Neuronal stem cell (in vitro differentiated cells): ENCODE results near the gene SPPL2B.
A peak's percentile ranks its signal among the peaks of the same experiment; 100 is the strongest.

ENCODE experiments used
- DNase-seq: peaks from one replicate; pipeline ENCODE4 v3.0.0-alpha.2; 2013; ENCODE audit warnings: low spot score
- H2AFZ ChIP-seq: one replicate; pipeline ENCODE4 v1.6.1; 2013; ENCODE audit warnings: mild to moderate bottlenecking, low read length, inconsistent platforms
- H2AK5ac ChIP-seq: 2 replicates; pipeline ENCODE4 v1.6.1; 2013; ENCODE audit warnings: low read depth, mild to moderate bottlenecking, inconsistent platforms, low read length, moderate library complexity, mixed read lengths
- H2BK120ac ChIP-seq: 2 replicates; pipeline ENCODE4 v1.6.1; 2013; ENCODE audit warnings: low read depth, mild to moderate bottlenecking, inconsistent platforms, low read length, moderate library complexity, mixed read lengths
- H2BK12ac ChIP-seq: one replicate; pipeline ENCODE4 v1.6.1; 2013; ENCODE audit warnings: low read length, inconsistent platforms
- H2BK15ac ChIP-seq: 2 replicates; pipeline ENCODE4 v1.6.1; 2013; ENCODE audit warnings: mild to moderate bottlenecking, low read length, inconsistent platforms, mixed read lengths
- H2BK5ac ChIP-seq: one replicate; pipeline ENCODE4 v1.6.1; 2013; ENCODE audit warnings: inconsistent platforms, mild to moderate bottlenecking, low read length, moderate library complexity
- H3K14ac ChIP-seq: one replicate; pipeline ENCODE4 v1.6.1; 2013; ENCODE audit warnings: low read length, inconsistent platforms
- H3K18ac ChIP-seq: 2 replicates; pipeline ENCODE4 v1.6.1; 2013; ENCODE audit warnings: low read length, inconsistent platforms
- H3K23ac ChIP-seq: 2 replicates; pipeline ENCODE4 v1.6.1; 2013; ENCODE audit warnings: low read depth, mild to moderate bottlenecking, mixed read lengths, low read length, inconsistent platforms; ENCODE audit not compliant: poor library complexity
- H3K27ac ChIP-seq: replicated peaks from 3 replicates; pipeline ENCODE4 v1.5.1; 2013; ENCODE audit warnings: low read length, inconsistent platforms
- H3K27me3 ChIP-seq, 3 experiments: 2 replicates each; pipeline ENCODE4 v1.6.1; 2013; ENCODE audit warnings: low read length in 3 of 3, mild to moderate bottlenecking in 2 of 3, inconsistent platforms in 1 of 3, low read depth in 1 of 3, mixed read lengths in 1 of 3, moderate library complexity in 1 of 3; ENCODE audit not compliant: control insufficient read depth in 3 of 3, insufficient read depth in 3 of 3
- H3K36me3 ChIP-seq, 2 donors: replicated peaks in 1 of 2; 2 replicates each; pipeline ENCODE4 v1.6.1; 2013; ENCODE audit warnings: low read length in 2 of 2; ENCODE audit not compliant: control insufficient read depth in 2 of 2, insufficient read depth in 2 of 2
- H3K4ac ChIP-seq: 2 replicates; pipeline ENCODE4 v1.6.1; 2013; ENCODE audit warnings: inconsistent platforms, mild to moderate bottlenecking, low read length, moderate library complexity
- H3K4me1 ChIP-seq, 2 donors: 1 replicate in 1 of 2; 2 replicates in 1 of 2; pipeline ENCODE4 v1.6.1; 2013; ENCODE audit warnings: low read length in 2 of 2, low read depth in 1 of 2; ENCODE audit not compliant: control insufficient read depth in 2 of 2, insufficient read depth in 1 of 2
- H3K4me2 ChIP-seq: one replicate; pipeline ENCODE4 v1.6.1; 2013; ENCODE audit warnings: mild to moderate bottlenecking, low read length, inconsistent platforms; ENCODE audit not compliant: insufficient read depth, poor library complexity, severe bottlenecking
- H3K4me3 ChIP-seq, 2 donors: 2 replicates each; pipeline ENCODE4 v1.5.1; 2013; ENCODE audit warnings: low read length in 2 of 2, mild to moderate bottlenecking in 2 of 2, inconsistent platforms in 1 of 2, moderate library complexity in 1 of 2
- H3K79me1 ChIP-seq: one replicate; pipeline ENCODE4 v1.6.1; 2013; ENCODE audit warnings: low read depth, mild to moderate bottlenecking, inconsistent platforms, low read length, moderate library complexity
- H3K9ac ChIP-seq: one replicate; pipeline ENCODE4 v1.6.1; 2013; ENCODE audit warnings: mild to moderate bottlenecking, low read depth, low read length, inconsistent platforms; ENCODE audit not compliant: poor library complexity
- H3K9me3 ChIP-seq, 2 donors: replicated peaks in 1 of 2; 2 replicates each; pipeline versions ENCODE3 to v1.6.1; 2013; ENCODE audit warnings: low read length in 2 of 2, mild to moderate bottlenecking in 2 of 2, inconsistent platforms in 1 of 2, low read depth in 1 of 2, mixed read lengths in 1 of 2, moderate library complexity in 1 of 2; ENCODE audit not compliant: control insufficient read depth in 2 of 2, insufficient read depth in 1 of 2
- H4K8ac ChIP-seq: one replicate; pipeline ENCODE4 v1.6.1; 2013; ENCODE audit warnings: low read depth, mild to moderate bottlenecking, inconsistent platforms, low read length, moderate library complexity
- H4K91ac ChIP-seq: one replicate; pipeline ENCODE4 v1.6.1; 2013; ENCODE audit warnings: low read length, low read depth, mild to moderate bottlenecking, inconsistent platforms; ENCODE audit not compliant: poor library complexity
- WGBS, 2 donors: extraction: QIAGEN DNeasy Blood & Tissue Kit; methylation state at CpG; one replicate each; pipeline ENCODE4 v1.1.7; 2013; ENCODE audit warnings: missing lambda C conversion rate in 2 of 2, mixed read lengths in 1 of 2; ENCODE audit not compliant: insufficient read length in 2 of 2, insufficient replicate concordance in 1 of 2; ENCODE audit errors: extremely low coverage in 2 of 2; 5-methylcytosine and 5-hydroxymethylcytosine counted together

SPPL2B gene

GRCh38 chr19:2286402-2287140 is 41.9 kb upstream of the SPPL2B start:
- Histone ChIP-seq H3K14ac (peak overlapping the region; percentile 56), H3K23ac (no peak overlapping the region), H3K9me3 (peaks cover 0 to 2% of the 10 kb centered on the region in 2 donors), H3K9ac (no peak overlapping the region), H3K4me2 (no peak overlapping the region), H3K27ac (no peak overlapping the region), H3K36me3 (no peaks in the 10 kb centered on the region), H3K4me1 (peaks cover 8 to 17% of the 10 kb centered on the region in 2 donors), H2BK5ac (no peak overlapping the region), H2AFZ (no peak overlapping the region), H3K4me3 (no peak overlapping the region), H3K79me1 (peaks cover 3% of the 10 kb centered on the region), H2BK120ac (no peak overlapping the region), H2AK5ac (peak overlapping the region; percentile 63), H2BK15ac (no peak overlapping the region), H3K4ac (no peak overlapping the region), H4K8ac (no peak overlapping the region), H3K18ac (no peak overlapping the region), H3K27me3 (peaks cover 32 to 69% (median 35%) of the 10 kb centered on the region in 3 experiments), H2BK12ac (peak overlapping the region; percentile 41), H4K91ac (no peak overlapping the region)
- WGBS, 2 donors = no CpG with 5 or more reads among the region's 20 CpGs
- DNase-seq = no peak

- H3K14ac ChIP-seq = peak overlapping the region; percentile 82
- peaks cover 3% of the 10 kb centered on the region for H3K79me1 ChIP-seq
- no peak overlapping the region for H2BK12ac ChIP-seq
- no peak overlapping the region for H3K9ac ChIP-seq
- no peak overlapping the region for H2AFZ ChIP-seq
- H3K23ac ChIP-seq = peak overlapping the region; percentile 93
- H3K18ac ChIP-seq = peak overlapping the region; percentile 48
- peaks cover 0 to 14% of the 10 kb centered on the region in 2 donors for H3K4me1 ChIP-seq
- no peak overlapping the region for H3K4me3 ChIP-seq
- peaks cover 0 to 3% of the 10 kb centered on the region in 2 donors for H3K9me3 ChIP-seq
- H3K4me2 ChIP-seq = no peak overlapping the region
- H3K27ac ChIP-seq = no peak overlapping the region
- H3K4ac ChIP-seq = no peak overlapping the region
- H4K8ac ChIP-seq = no peak overlapping the region
- H4K91ac ChIP-seq = no peak overlapping the region
- H2BK5ac ChIP-seq = no peak overlapping the region
- H3K27me3 ChIP-seq = peaks cover 32 to 67% (median 38%) of the 10 kb centered on the region in 3 experiments
- no peak overlapping the region for H2BK15ac ChIP-seq
- no peak for DNase-seq
- peak overlapping the region; percentile 68 for H2AK5ac ChIP-seq
- no CpG with 5 or more reads among the region's 13 CpGs for WGBS, 2 donors
- H3K36me3 ChIP-seq = no peaks in the 10 kb centered on the region
- H2BK120ac ChIP-seq = no peak overlapping the region
Observed at GRCh38 chr19:2287585-2288337, 40.7 kb upstream of the SPPL2B start.

DNA sequence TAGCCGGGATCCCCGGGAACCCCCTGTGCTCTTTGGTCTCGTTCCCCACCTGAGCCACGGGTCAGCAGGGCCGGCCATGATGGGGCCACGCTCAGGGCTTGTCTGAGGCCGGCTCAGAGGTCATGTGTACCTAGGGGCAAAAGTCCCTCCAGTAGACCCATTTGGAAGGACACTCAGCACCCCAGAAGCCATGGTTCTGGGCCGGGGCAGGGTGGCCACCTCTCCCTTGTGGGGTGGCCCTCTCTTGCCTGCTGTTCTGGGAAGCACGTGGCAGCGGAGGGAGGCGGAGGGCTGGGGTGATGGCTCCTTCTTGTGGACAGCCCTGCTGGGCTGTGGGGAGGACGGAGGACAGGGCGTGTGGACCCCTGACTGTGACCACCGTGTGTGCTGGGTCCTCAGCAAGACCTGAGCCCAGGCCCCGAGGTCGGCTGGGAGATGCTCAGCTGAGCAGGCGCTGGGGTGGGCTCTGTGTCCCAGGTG is 40.1 kb upstream of the SPPL2B start:
- no peak for DNase-seq
- H3K4me1 ChIP-seq = peaks cover 0 to 14% of the 10 kb centered on the region in 2 donors
- peaks cover 32 to 63% (median 38%) of the 10 kb centered on the region in 3 experiments for H3K27me3 ChIP-seq
- H3K23ac ChIP-seq = peak overlapping the region; percentile 93
- H3K4me3 ChIP-seq = peak overlapping the region in 1 of 2 donors; percentile 26
- H3K36me3 ChIP-seq = no peaks in the 10 kb centered on the region
- no peak overlapping the region for H4K91ac ChIP-seq
- no peak overlapping the region for H3K4ac ChIP-seq
- peaks cover 3% of the 10 kb centered on the region for H3K79me1 ChIP-seq
- H3K9me3 ChIP-seq = peaks cover 0 to 4% of the 10 kb centered on the region in 2 donors
- H2AFZ ChIP-seq = no peak overlapping the region
- H2AK5ac ChIP-seq = peak overlapping the region; percentile 47
- no peak overlapping the region for H3K4me2 ChIP-seq
- H3K18ac ChIP-seq = peak overlapping the region; percentile 64
- H4K8ac ChIP-seq = peak overlapping the region; percentile 65
- no peak overlapping the region for H2BK120ac ChIP-seq
- H2BK5ac ChIP-seq = no peak overlapping the region
- H3K14ac ChIP-seq = peak overlapping the region; percentile 82
- no peak overlapping the region for H3K9ac ChIP-seq
- H2BK12ac ChIP-seq = peak overlapping the region; percentile 22
- WGBS, 2 donors = no CpG with 5 or more reads among the region's 17 CpGs
- peak overlapping the region; percentile 75 for H2BK15ac ChIP-seq
- H3K27ac ChIP-seq = no peak overlapping the region
